Upper lobe of left lung (tissue), 4 donors: Measurements from ENCODE around the gene AMBP.

Source experiments
- CTCF ChIP-seq, 6 experiments: fragments of 450-650 bp in 4 of 6; fragments of 200-600 bp in 2 of 6; sonication (generic) in 2 of 6; IDR thresholded peaks; one replicate each; pipeline ENCODE4 v1.5.1; 2016 to 2019; ENCODE audit warnings: antibody characterized with exemption in 6 of 6
- POLR2AphosphoS5 ChIP-seq, 2 donors: sonication (generic); formaldehyde crosslinking; IDR thresholded peaks; one replicate each; pipeline ENCODE4 v1.5.1; 2017; ENCODE audit warnings: antibody characterized with exemption in 2 of 2

GRCh38 chr9:114075602-114076001 lies 2.5 kb downstream of the AMBP start:
- TF ChIP-seq POLR2AphosphoS5 (IDR thresholded peaks at IDR 0.05): no peak
- TF ChIP-seq CTCF (IDR thresholded peaks at IDR 0.05): no peak
